ENCODE measurements around the gene WBP1. TPM values are rescaled to one million over a fixed set of nuclear protein-coding genes. Genes with fewer than 3 reads are reported as not detected.

WBP1 gene
- total RNA-seq, 2 experiments from 2014 or later: 52.5 to 52.6 TPM

DNA sequence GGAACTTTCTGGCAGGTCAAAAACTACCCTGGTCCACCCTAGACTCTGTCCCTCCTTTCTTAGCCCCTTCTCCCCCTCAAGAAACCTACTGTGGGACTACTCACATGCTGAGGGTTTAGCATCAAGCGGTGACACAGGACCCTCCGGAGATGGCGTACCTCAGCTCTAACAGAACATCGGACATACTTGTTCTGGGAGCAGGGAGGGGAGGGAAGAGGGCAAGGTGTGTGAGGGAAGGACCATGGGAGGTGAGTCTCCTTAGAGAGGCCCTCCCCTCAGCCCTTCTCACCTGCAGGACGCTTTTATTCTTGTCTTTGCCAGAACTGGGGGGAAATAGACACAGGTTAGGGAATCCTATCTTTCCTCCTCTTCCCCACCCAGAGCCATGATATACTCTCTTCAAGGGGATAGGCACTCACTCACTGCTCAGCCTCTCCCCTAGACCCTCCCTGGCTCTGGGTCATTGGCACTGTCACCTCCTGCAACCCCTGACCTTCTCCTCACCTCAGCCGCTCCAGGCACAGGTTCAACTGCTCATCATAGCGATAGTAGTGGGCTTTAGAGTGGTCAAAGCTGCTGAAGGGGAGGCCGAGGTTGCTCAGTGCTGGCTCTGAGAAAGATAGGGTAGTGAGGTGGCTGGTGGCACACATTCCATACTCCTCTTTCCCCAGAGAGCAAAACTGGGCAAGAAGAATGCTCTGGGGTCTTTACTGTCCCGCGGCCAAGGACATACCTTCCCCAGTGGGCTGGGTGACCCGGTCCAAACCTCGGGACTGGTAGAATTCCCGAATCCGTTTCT lies 47.4 kb downstream of the WBP1 start:
- Mint-ChIP-seq H3K27me3 (peaks cover 42% of the 10 kb centered on the region), H3K36me3 (ENCODE audit: low read depth) (peaks cover 38% of the 10 kb centered on the region), H3K4me1 (peaks cover 65% of the 10 kb centered on the region), H3K4me3 (peak overlapping the region; percentile 10), H3K9me3 (no peaks in the 10 kb centered on the region), H3K27ac (no peak overlapping the region)
- CTCF ChIA-PET: interaction anchor here (1.2 to 1.6 kb wide), 3 partner anchors 8 to 26 kb away, joined by 3 read pairs; partner anchors contain the start of genes AUP1 and HTRA2
- POLR2A ChIA-PET: interaction anchor here (0.5 kb wide), 1 partner anchor 30 kb away, joined by 4 read pairs; no protein-coding TSS in a partner anchor
- DNase-seq: no peak

DNA sequence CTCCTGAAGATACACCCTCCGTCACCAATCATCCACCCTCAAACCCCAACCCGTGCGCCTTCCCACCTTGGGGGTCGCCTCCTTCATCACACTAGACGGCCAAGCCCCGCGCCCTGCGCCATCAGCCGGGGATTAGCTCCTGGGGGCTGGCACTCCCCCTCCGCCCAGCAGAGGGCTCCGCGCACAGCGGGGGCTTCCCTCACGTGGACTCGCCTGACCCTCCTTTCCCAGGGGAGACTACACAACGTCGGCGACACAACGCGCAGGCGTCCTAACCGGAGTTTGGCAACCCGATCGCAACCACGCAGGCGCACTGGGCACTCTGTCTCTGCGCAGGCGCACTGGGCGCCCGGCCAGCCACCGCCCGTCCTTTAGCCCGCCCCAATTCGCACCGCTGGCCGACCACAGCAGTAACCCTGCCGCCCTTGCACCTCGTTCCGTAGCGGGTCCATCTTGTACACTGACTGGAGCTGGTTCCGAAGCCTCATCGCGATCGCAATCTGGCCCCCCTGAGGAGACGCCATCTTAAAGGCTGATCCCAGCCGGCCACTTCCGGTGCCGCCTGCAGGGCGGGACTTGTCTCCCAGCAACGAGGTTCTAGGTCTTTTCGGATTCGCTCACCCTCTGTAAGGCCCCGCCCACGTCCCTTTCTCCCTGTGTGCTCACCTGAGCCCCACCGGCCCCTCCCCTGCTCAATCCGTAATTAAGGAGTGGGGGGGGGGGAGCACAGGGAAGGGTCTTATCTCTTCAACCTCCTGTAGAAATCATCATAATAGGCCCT lies 49.1 kb downstream of the WBP1 start, which contains the start of gene PCGF1:
Gene PCGF1, minus strand, starts transcription at position 551 of the 781 bp plus-strand sequence. Its CDS starts 27 bp downstream, at position 524.
- Mint-ChIP-seq H3K9me3 (no peaks in the 10 kb centered on the region), H3K27me3 (peaks cover 40% of the 10 kb centered on the region), H3K4me1 (peaks cover 60% of the 10 kb centered on the region), H3K36me3 (ENCODE audit: low read depth) (peaks cover 30% of the 10 kb centered on the region), H3K27ac (peak within 1 kb of the TSS; percentile 100), H3K4me3 (peak within 1 kb of the TSS; percentile 93)
- POLR2A ChIA-PET: interaction anchor here (1.2 kb wide), 1 partner anchor 25 kb away, joined by 3 read pairs; the partner anchor contains the start of genes CCDC142 and TTC31
- CTCF ChIA-PET: interaction anchor here (0.9 to 1.4 kb wide), 3 partner anchors 10 to 52 kb away, joined by 3 read pairs; partner anchors contain the start of gene INO80B
- peak; percentile 99 for DNase-seq

DNA sequence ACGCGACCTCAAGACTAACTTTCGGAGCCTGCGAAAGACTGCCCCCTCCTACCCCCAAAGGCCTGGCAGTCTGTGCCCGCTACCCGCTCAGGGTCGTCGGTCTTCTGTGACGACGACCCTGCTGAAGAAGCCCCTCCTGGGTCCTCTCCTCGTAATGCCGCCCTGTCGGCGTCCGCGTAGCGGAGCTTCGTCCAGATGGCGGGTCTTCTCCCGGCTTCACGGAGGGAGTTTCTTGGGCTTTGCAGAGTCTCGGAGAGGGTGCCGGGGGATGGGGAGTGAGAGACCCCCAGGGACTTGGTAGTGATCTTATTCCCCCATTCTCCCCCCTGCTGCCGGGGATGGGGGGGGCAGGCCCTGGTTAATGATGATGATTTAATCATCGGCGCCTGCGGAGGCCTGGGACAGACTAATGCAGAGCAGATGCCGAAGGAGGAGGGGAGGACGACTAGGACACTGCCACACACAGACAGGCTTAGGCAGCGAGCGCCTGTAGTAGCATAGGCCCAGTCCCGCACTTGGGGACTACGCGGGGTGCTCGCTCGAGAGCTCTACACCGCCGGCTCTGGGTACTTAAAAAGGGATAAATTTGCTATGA lies 49.8 kb downstream of the WBP1 start:
- H3K9me3 Mint-ChIP-seq: no peaks in the 10 kb centered on the region
- DNase-seq: peak; percentile 18
- CTCF ChIA-PET: interaction anchor here (0.5 to 0.9 kb wide), 2 partner anchors 15 to 56 kb away, joined by 3 to 5 read pairs; no protein-coding TSS in a partner anchor
- peaks cover 56% of the 10 kb centered on the region for H3K4me1 Mint-ChIP-seq
- POLR2A ChIA-PET: interaction anchor here (1.2 kb wide), 1 partner anchor 25 kb away, joined by 3 read pairs; the partner anchor contains the start of genes CCDC142 and TTC31
- H3K27me3 Mint-ChIP-seq: peaks cover 40% of the 10 kb centered on the region
- H3K4me3 Mint-ChIP-seq: peak overlapping the region; percentile 93
- H3K36me3 Mint-ChIP-seq (ENCODE audit: low read depth): peaks cover 32% of the 10 kb centered on the region
- H3K27ac Mint-ChIP-seq: peak overlapping the region; percentile 100

DNA sequence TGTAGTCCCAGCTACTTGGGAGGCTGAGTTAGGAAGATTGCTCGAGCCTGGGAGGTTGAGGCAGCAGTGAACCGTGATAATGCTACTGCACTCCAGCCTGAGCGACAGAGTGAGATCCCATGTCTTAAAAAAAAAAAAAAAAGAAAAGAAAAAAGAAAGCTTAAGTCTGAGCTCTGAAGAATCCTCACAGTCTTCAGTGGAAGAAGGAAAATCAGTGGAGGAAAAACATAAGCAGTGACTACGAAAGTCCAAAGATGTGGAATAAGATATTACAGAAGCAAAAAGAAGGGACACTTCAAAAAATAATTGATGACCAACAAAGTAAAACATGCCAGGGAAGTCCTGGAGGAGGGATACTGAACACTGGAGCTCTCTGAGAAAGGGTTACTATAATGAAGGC lies 52.0 kb downstream of the WBP1 start:
- H3K27ac Mint-ChIP-seq: no peak overlapping the region
- H3K4me3 Mint-ChIP-seq: no peak overlapping the region

More for the DNA sequence above, 52.0 kb downstream of the WBP1 start:
- DNase-seq: no peak
- Mint-ChIP-seq H3K9me3 (no peaks in the 10 kb centered on the region), H3K27me3 (peaks cover 41% of the 10 kb centered on the region), H3K4me1 (peaks cover 47% of the 10 kb centered on the region), H3K36me3 (ENCODE audit: low read depth) (peaks cover 18% of the 10 kb centered on the region)
- ChIA-PET CTCF (interaction anchor here (0.6 to 2.4 kb wide), 6 partner anchors 9 to 274 kb away, joined by 3 to 10 read pairs (median 4); partner anchors contain the start of genes CCDC142 and TTC31), POLR2A (interaction anchor here (0.5 kb wide), 1 partner anchor 597 kb away, joined by 4 read pairs; no protein-coding TSS in a partner anchor)

Other genes starting within 250 kb of the WBP1 start
- gene SLC4A5, start 115.0 kb upstream of the WBP1 start, total RNA-seq: 1 to 10 TPM; 3.0 to 4.3 TPM
- gene DCTN1, start 78.1 kb upstream of the WBP1 start, total RNA-seq: 100 to 1,000 TPM; 106 to 132 TPM
- gene C2orf81, start 36.8 kb upstream of the WBP1 start, total RNA-seq: 1 to 10 TPM; 3.0 to 3.3 TPM
- gene WDR54, start 36.7 kb upstream of the WBP1 start, total RNA-seq: 10 to 100 TPM; 71.3 to 80.7 TPM
- gene RTKN, start 16.5 kb upstream of the WBP1 start, total RNA-seq: under 1 TPM; 0.62 to 0.82 TPM
- 10 to 100 TPM; 28.9 to 32.1 TPM for gene INO80B, start 3.4 kb upstream of the WBP1 start, total RNA-seq
- 10 to 100 TPM; 55.4 to 62.6 TPM for gene MOGS, start 6.9 kb downstream of the WBP1 start, total RNA-seq
- gene MRPL53, start 14.2 kb downstream of the WBP1 start, total RNA-seq: 10 to 100 TPM; 72.5 to 83.1 TPM
- 10 to 100 TPM; 26.8 to 27.1 TPM for gene CCDC142, start 24.6 kb downstream of the WBP1 start, total RNA-seq
- 10 to 100 TPM; 45.8 to 46.3 TPM for gene TTC31, start 24.6 kb downstream of the WBP1 start, total RNA-seq
- gene LBX2, start 41.2 kb downstream of the WBP1 start, total RNA-seq: under 1 TPM in 1 of 2 experiments, not detected in 1; 0.25 TPM
- 10 to 100 TPM; 25.8 to 35.6 TPM for gene PCGF1, start 49.3 kb downstream of the WBP1 start, total RNA-seq
- gene TLX2, start 56.0 kb downstream of the WBP1 start, total RNA-seq: under 1 TPM; 0.40 to 0.52 TPM
- gene DQX1, start 67.8 kb downstream of the WBP1 start, total RNA-seq: under 1 TPM; 0.25 to 0.52 TPM
- 100 to 1,000 TPM; 116 to 136 TPM for gene AUP1, start 71.3 kb downstream of the WBP1 start, total RNA-seq
- 10 to 100 TPM; 41.6 to 45.8 TPM for gene HTRA2, start 71.5 kb downstream of the WBP1 start, total RNA-seq
- gene LOXL3, start 95.5 kb downstream of the WBP1 start, total RNA-seq: under 1 TPM; 0.12 to 0.15 TPM
- 10 to 100 TPM; 28.0 to 34.4 TPM for gene DOK1, start 96.3 kb downstream of the WBP1 start, total RNA-seq
- gene M1AP, start 189.9 kb downstream of the WBP1 start, total RNA-seq: not detected
- gene SEMA4F, start 195.8 kb downstream of the WBP1 start, total RNA-seq: 1 to 10 TPM; 6.5 to 8.3 TPM